UCSD-AML1 (cell line): ENCODE results near the gene DDX4.
A peak's percentile ranks its signal among the peaks of the same experiment; 100 is the strongest.

Experiments
- DNase-seq: peaks from one replicate; lab custom pipeline; 2025; ENCODE audit not compliant: unreplicated experiment; lab: John Stamatoyannopoulos, UW

The DDX4 gene

DNA sequence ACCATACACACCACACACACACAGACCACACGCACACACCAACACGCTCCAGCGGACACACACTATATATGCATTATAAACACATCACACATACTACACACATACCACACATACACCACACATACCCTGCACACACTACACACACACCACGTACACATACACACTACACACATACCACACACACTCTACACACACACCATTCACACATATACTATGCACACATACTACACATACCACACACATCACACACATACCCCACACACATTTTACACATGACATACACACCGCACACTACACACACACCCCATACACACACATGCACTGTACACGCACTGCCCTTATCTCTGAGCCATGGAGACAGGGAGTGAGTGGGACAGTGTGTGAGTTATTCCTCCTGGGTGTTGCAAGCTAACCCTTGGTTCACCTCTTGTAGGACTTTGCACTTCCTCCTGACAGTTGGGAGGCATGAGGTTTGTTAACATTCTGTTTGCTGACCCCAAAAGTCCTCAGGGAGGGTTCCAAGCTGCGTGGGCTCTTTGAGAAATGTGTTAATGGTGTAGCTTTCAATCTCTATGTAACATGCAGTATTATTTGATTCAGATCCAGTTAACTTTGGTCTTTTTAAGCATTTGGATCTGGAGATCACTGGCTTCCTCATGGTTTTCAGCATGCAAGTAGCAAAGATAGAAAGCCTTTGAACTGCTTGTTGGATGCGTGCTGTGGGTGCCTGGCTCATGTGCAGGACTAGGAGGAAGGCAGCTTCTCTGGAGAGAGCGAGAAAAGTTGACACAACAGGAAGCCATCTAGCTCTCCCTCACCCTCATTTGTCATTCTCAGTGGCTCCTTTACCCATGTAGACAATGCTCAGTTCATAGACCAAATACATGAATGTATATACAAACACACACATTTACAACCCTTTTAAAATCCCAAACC is 127.0 kb downstream of the DDX4 start:
- no peak for DNase-seq

DNA sequence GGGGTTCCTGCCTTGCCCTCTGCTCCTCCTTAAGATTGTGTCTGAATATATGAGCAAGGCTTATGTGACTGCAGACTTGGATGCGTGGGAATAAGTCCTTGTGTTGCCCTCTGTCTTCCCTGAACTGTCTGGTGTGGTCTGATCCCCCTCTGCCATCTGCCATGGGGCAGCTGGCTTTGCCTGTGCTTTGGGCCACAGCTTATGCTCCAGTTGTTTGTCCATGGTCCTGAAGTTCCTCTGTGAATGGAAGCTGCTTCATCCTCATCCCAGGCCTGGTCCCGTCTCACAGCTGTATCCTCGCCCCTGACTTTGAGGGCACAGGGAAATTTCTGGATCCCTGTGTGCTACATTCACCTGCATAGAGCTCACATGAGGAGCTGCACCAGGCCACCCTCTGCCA is 128.0 kb downstream of the DDX4 start:
- peak; percentile 11 for DNase-seq

DNA sequence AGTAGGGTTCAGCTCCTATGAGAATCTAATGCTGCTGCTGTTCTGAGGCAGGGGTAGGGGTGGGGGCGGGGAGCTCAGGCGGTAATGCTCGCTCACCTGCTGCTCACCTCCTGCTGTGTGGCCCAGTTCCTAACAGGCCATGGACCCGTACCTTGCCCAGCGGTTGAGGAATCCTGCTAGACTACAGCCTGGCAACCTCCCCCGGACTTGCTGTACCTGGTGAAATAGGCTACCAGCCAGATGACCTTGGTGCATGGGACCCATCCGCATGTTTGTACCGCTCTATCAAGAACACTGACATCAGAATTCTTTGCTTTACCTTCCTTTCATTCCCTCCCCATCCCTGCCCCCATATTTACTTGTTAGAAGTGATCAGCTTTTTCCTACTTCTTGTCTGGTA is 128.6 kb downstream of the DDX4 start:
- DNase-seq = no peak
